PC-9 (cell line): ENCODE data around the gene SORCS2.

ENCODE experiments used
- EZH2 ChIP-seq: fragments of 200-600 bp; sonication (generic); IDR thresholded peaks from 2 replicates; pipeline ENCODE4 v1.8.0; 2017; ENCODE audit warnings: antibody characterized with exemption, low read depth
- TF ChIP-seq, protein P1 (sequence below): fragments of 200-600 bp; sonication (generic); conservative IDR thresholded peaks from 2 replicates; pipeline ENCODE4 v1.6.1; 2017; ENCODE audit warnings: mixed run types, antibody characterized with exemption, mild to moderate bottlenecking, moderate library complexity

DNA sequence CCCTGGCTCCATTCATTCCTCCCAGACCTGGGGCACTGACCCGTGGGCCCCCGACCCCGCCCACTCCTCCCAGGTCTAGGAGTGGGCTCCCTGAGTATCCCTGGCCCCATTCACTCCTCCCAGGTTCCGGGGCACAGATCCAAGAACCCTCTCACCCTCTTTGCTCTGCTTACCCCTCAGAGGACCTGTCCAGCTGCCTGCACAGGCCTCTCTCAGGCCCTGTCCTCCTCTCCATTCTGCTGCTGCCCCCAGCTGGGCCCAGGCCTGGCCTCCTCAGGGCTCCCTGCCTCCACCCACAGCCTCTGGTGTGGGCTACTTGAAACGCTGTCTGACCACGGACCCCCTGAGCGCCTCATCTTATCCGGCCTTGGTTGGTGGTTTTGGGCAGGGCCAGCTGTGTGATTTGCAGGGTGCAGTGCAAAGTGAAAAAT lies 460.1 kb downstream of the SORCS2 start:
- no peak for TF ChIP-seq EZH2
- TF ChIP-seq, protein P1, sequence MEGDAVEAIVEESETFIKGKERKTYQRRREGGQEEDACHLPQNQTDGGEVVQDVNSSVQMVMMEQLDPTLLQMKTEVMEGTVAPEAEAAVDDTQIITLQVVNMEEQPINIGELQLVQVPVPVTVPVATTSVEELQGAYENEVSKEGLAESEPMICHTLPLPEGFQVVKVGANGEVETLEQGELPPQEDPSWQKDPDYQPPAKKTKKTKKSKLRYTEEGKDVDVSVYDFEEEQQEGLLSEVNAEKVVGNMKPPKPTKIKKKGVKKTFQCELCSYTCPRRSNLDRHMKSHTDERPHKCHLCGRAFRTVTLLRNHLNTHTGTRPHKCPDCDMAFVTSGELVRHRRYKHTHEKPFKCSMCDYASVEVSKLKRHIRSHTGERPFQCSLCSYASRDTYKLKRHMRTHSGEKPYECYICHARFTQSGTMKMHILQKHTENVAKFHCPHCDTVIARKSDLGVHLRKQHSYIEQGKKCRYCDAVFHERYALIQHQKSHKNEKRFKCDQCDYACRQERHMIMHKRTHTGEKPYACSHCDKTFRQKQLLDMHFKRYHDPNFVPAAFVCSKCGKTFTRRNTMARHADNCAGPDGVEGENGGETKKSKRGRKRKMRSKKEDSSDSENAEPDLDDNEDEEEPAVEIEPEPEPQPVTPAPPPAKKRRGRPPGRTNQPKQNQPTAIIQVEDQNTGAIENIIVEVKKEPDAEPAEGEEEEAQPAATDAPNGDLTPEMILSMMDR = no peak
